ENCODE measurements around the gene KCNH6.

KCNH6 gene

GRCh38 chr17:63537991-63538692, 15.0 kb downstream of the KCNH6 start:
- H3K4me2 ChIP-seq (ENCODE audit: low read depth, low read length, poor library complexity, severe bottlenecking), result no peak overlapping the region
- H3K9me3 ChIP-seq (ENCODE audit: insufficient read depth, low read depth, low read length), result no peaks in the 10 kb centered on the region
- H3K9ac ChIP-seq (ENCODE audit: low read depth, low read length, poor library complexity, severe bottlenecking), result no peak overlapping the region
- H3K27me3 ChIP-seq (ENCODE audit: insufficient read depth, low read length, poor library complexity, severe bottlenecking), result no peaks in the 10 kb centered on the region
- H3K4me3 ChIP-seq (ENCODE audit: low read length, poor library complexity, severe bottlenecking), result no peak overlapping the region
- peaks cover 23% of the 10 kb centered on the region for H3K4me1 ChIP-seq (ENCODE audit: insufficient read depth, low read length, poor library complexity, severe bottlenecking)
- TF ChIP-seq EZH2phosphoT487 (IDR thresholded peaks at IDR 0.05; ENCODE audit: borderline replicate concordance), result no peak
- no peak for TF ChIP-seq CTCF (conservative IDR thresholded peaks at IDR 0.05; ENCODE audit: low read length)
- no peaks in the 10 kb centered on the region for H3K9me2 ChIP-seq (replicated peaks; ENCODE audit: low read depth, low read length)
- H4K20me1 ChIP-seq (ENCODE audit: insufficient read depth, low read length, poor library complexity, severe bottlenecking), result no peaks in the 10 kb centered on the region
- no peaks in the 10 kb centered on the region for H3K79me2 ChIP-seq (ENCODE audit: insufficient read depth, low read length)
- H3K36me3 ChIP-seq (ENCODE audit: insufficient read depth, low read length), result no peaks in the 10 kb centered on the region
- no peak overlapping the region for H2AFZ ChIP-seq (ENCODE audit: low read length)
- H3F3A ChIP-seq (ENCODE audit: low read depth), result no peaks in the 10 kb centered on the region

- TF ChIP-seq CTCF (conservative IDR thresholded peaks at IDR 0.05; ENCODE audit: low read length), result no peak
- TF ChIP-seq EZH2phosphoT487 (IDR thresholded peaks at IDR 0.05; ENCODE audit: borderline replicate concordance), result no peak
- no peaks in the 10 kb centered on the region for H3K9me3 ChIP-seq (ENCODE audit: insufficient read depth, low read depth, low read length)
- H4K20me1 ChIP-seq (ENCODE audit: insufficient read depth, low read length, poor library complexity, severe bottlenecking), result no peaks in the 10 kb centered on the region
- no peak overlapping the region for H3K4me3 ChIP-seq (ENCODE audit: low read length, poor library complexity, severe bottlenecking)
- H3K9ac ChIP-seq (ENCODE audit: low read depth, low read length, poor library complexity, severe bottlenecking), result no peak overlapping the region
- no peaks in the 10 kb centered on the region for H3K27me3 ChIP-seq (ENCODE audit: insufficient read depth, low read length, poor library complexity, severe bottlenecking)
- H2AFZ ChIP-seq (ENCODE audit: low read length), result no peak overlapping the region
- H3K79me2 ChIP-seq (ENCODE audit: insufficient read depth, low read length), result no peaks in the 10 kb centered on the region
- no peaks in the 10 kb centered on the region for H3K9me2 ChIP-seq (replicated peaks; ENCODE audit: low read depth, low read length)
- no peaks in the 10 kb centered on the region for H3F3A ChIP-seq (ENCODE audit: low read depth)
- H3K4me1 ChIP-seq (ENCODE audit: insufficient read depth, low read length, poor library complexity, severe bottlenecking), result peaks cover 31% of the 10 kb centered on the region
- no peak overlapping the region for H3K4me2 ChIP-seq (ENCODE audit: low read depth, low read length, poor library complexity, severe bottlenecking)
- no peaks in the 10 kb centered on the region for H3K36me3 ChIP-seq (ENCODE audit: insufficient read depth, low read length)
Observed at GRCh38 chr17:63538693-63539595, 15.8 kb downstream of the KCNH6 start.

GRCh38 chr17:63540590-63540989, 17.4 kb downstream of the KCNH6 start:
- Histone ChIP-seq H3K4me2 (ENCODE audit: low read depth, low read length, poor library complexity, severe bottlenecking) (no peak overlapping the region), H4K20me1 (ENCODE audit: insufficient read depth, low read length, poor library complexity, severe bottlenecking) (no peaks in the 10 kb centered on the region), H3K4me3 (ENCODE audit: low read length, poor library complexity, severe bottlenecking) (no peak overlapping the region), H3F3A (ENCODE audit: low read depth) (no peaks in the 10 kb centered on the region), H3K9me3 (ENCODE audit: insufficient read depth, low read depth, low read length) (no peaks in the 10 kb centered on the region), H3K79me2 (ENCODE audit: insufficient read depth, low read length) (no peaks in the 10 kb centered on the region), H3K4me1 (ENCODE audit: insufficient read depth, low read length, poor library complexity, severe bottlenecking) (peaks cover 36% of the 10 kb centered on the region), H3K9ac (ENCODE audit: low read depth, low read length, poor library complexity, severe bottlenecking) (no peak overlapping the region), H3K9me2 (replicated peaks; ENCODE audit: low read depth, low read length) (no peaks in the 10 kb centered on the region), H2AFZ (ENCODE audit: low read length) (peak overlapping the region; percentile 18; the same call in 1 of the 2 replicates), H3K36me3 (ENCODE audit: insufficient read depth, low read length) (no peaks in the 10 kb centered on the region), H3K27me3 (ENCODE audit: insufficient read depth, low read length, poor library complexity, severe bottlenecking) (no peaks in the 10 kb centered on the region)
- TF ChIP-seq CTCF (conservative IDR thresholded peaks at IDR 0.05; ENCODE audit: low read length), result no peak

All from Loucy (cell line).